SK-N-DZ (cell line): ENCODE data around the gene RABGEF1.
"Not testable (repeated sequence)": the region's sequence is repeated elsewhere in the genome, so short reads cannot be mapped to it uniquely, and the experiment has no call there.

Experiments used
- DNase-seq: peaks from one replicate; pipeline ENCODE4 v3.0.0-alpha.2; 2015; ENCODE audit warnings: low spot score

RABGEF1 gene

GRCh38 chr7:66765322-66766025 is 24.9 kb downstream of the RABGEF1 start:
- DNase-seq = not testable (repeated sequence)

GRCh38 chr7:66766041-66766440 is 25.5 kb downstream of the RABGEF1 start:
- DNase-seq = no peak

- not testable (repeated sequence) for DNase-seq
Measured at GRCh38 chr7:66767486-66767885, 27.0 kb downstream of the RABGEF1 start.

GRCh38 chr7:66768865-66769832 is 28.6 kb downstream of the RABGEF1 start:
- no peak for DNase-seq

GRCh38 chr7:66769833-66770512 is 29.4 kb downstream of the RABGEF1 start:
- no peak for DNase-seq

- DNase-seq = no peak
Measured at GRCh38 chr7:66771795-66772194, 31.3 kb downstream of the RABGEF1 start.

GRCh38 chr7:66773744-66774143 is 33.2 kb downstream of the RABGEF1 start:
- DNase-seq = not testable (repeated sequence)

- not testable (repeated sequence) for DNase-seq
Measured at GRCh38 chr7:66776383-66776782, 35.9 kb downstream of the RABGEF1 start.

- DNase-seq = no peak
Measured at GRCh38 chr7:66776800-66777442, 36.4 kb downstream of the RABGEF1 start.

- no peak for DNase-seq
Measured at GRCh38 chr7:66778201-66778600, 37.7 kb downstream of the RABGEF1 start.

- DNase-seq = no peak
Measured at GRCh38 chr7:66779669-66780409, 39.3 kb downstream of the RABGEF1 start.

GRCh38 chr7:66781408-66782090 is 41.0 kb downstream of the RABGEF1 start:
- DNase-seq = no peak

- DNase-seq = not testable (repeated sequence)
Measured at GRCh38 chr7:66782875-66783274, 42.3 kb downstream of the RABGEF1 start.

GRCh38 chr7:66783887-66784595 is 43.5 kb downstream of the RABGEF1 start:
- DNase-seq = not testable (repeated sequence)

- DNase-seq = no peak
Measured at GRCh38 chr7:66790196-66790595, 49.7 kb downstream of the RABGEF1 start.

GRCh38 chr7:66790725-66791124 is 50.2 kb downstream of the RABGEF1 start:
- DNase-seq = no peak

GRCh38 chr7:66800591-66800990 is 60.1 kb downstream of the RABGEF1 start:
- no peak for DNase-seq

GRCh38 chr7:66804001-66804400 is 63.5 kb downstream of the RABGEF1 start:
- DNase-seq = no peak

- no peak for DNase-seq
Measured at GRCh38 chr7:66807736-66808135, 67.2 kb downstream of the RABGEF1 start.
